NCI-H1105 treated with DMSO at 0.1 percent for 48 hours (cell line): ENCODE data around the gene ILF3.
"Not testable (repeated sequence)": the region's sequence is repeated elsewhere in the genome, so short reads cannot be mapped to it uniquely, and the experiment has no call there.

ENCODE experiments used
- DNase-seq: peaks from one replicate; lab custom pipeline; 2025; lab: John Stamatoyannopoulos, UW

Gene ILF3

GRCh38 chr19:10675214-10675613, 21.1 kb downstream of the ILF3 start:
- not testable (repeated sequence) for DNase-seq

GRCh38 chr19:10677751-10678150, 23.6 kb downstream of the ILF3 start:
- no peak for DNase-seq

- DNase-seq: no peak
Observed at GRCh38 chr19:10678813-10679212, 24.7 kb downstream of the ILF3 start.

GRCh38 chr19:10679743-10680142, 25.6 kb downstream of the ILF3 start:
- DNase-seq: no peak

- DNase-seq: no peak
Observed at GRCh38 chr19:10680545-10681135, 26.5 kb downstream of the ILF3 start.

- no peak for DNase-seq
Observed at GRCh38 chr19:10681658-10682057, 27.5 kb downstream of the ILF3 start.

GRCh38 chr19:10682397-10683063, 28.4 kb downstream of the ILF3 start:
- DNase-seq: no peak

GRCh38 chr19:10683064-10683426, 28.9 kb downstream of the ILF3 start:
- DNase-seq: no peak

GRCh38 chr19:10683582-10683981, 29.4 kb downstream of the ILF3 start:
- DNase-seq: no peak

- no peak for DNase-seq
Observed at GRCh38 chr19:10685210-10685609, 31.1 kb downstream of the ILF3 start.

GRCh38 chr19:10686193-10686592, 32.0 kb downstream of the ILF3 start:
- no peak for DNase-seq

GRCh38 chr19:10686661-10687517, 32.7 kb downstream of the ILF3 start:
- DNase-seq: no peak

- no peak for DNase-seq
Observed at GRCh38 chr19:10687518-10688288, 33.6 kb downstream of the ILF3 start.

GRCh38 chr19:10688545-10689280, 34.6 kb downstream of the ILF3 start:
- no peak for DNase-seq

- no peak for DNase-seq
Observed at GRCh38 chr19:10690341-10690781, 36.2 kb downstream of the ILF3 start.

GRCh38 chr19:10691178-10691881, 37.2 kb downstream of the ILF3 start:
- DNase-seq: no peak

- DNase-seq: no peak
Observed at GRCh38 chr19:10691883-10692282, 37.7 kb downstream of the ILF3 start.

GRCh38 chr19:10692673-10693264, 38.6 kb downstream of the ILF3 start:
- no peak for DNase-seq

- peak; percentile 42 for DNase-seq
Observed at GRCh38 chr19:10694706-10695307, 40.7 kb downstream of the ILF3 start.
